HepG2 (cell line): Measurements from ENCODE around the gene ZNF440. TPM values are rescaled to one million over a fixed set of nuclear protein-coding genes. Genes with fewer than 3 reads are reported as not detected.

Experiments
- EP300 ChIP-seq, 3 experiments: sonication (generic) in 1 of 3; formaldehyde crosslinking in 1 of 3; IDR thresholded peaks; 2 replicates each; pipeline versions ENCODE4 v1.5.1 to v1.6.1; 2011 to 2020; ENCODE audit warnings: low read depth in 2 of 3, low read length in 2 of 3, borderline replicate concordance in 1 of 3, improper control_type of control experiment in 1 of 3, mild to moderate bottlenecking in 1 of 3, missing genetic modification reagents in 1 of 3, moderate library complexity in 1 of 3
- ERF ChIP-seq: IDR thresholded peaks from 2 replicates; pipeline ENCODE4 v1.6.1; 2018; ENCODE audit warnings: missing biosample characterization, missing genetic modification reagents
- HNRNPL ChIP-seq: fragments of 200-400 bp; formaldehyde crosslinking; IDR thresholded peaks from 2 replicates; pipeline ENCODE4 v1.6.1; 2017; ENCODE audit warnings: mild to moderate bottlenecking, low read depth, low read length
- HOXA3 ChIP-seq: sonication (generic); formaldehyde crosslinking; IDR thresholded peaks from 2 replicates; pipeline ENCODE4 v1.5.0; 2020; ENCODE audit warnings: missing genetic modification reagents
- KDM4B ChIP-seq: sonication (generic); formaldehyde crosslinking; IDR thresholded peaks from 2 replicates; pipeline ENCODE4 v1.4.0; 2020; ENCODE audit warnings: missing genetic modification reagents
- MXI1 ChIP-seq: IDR thresholded peaks from 3 replicates; pipeline ENCODE4 v1.6.1; 2012; ENCODE audit warnings: low read depth, low read length, inconsistent platforms, borderline replicate concordance
- RXRA ChIP-seq: sonication (generic); formaldehyde crosslinking; IDR thresholded peaks from 2 replicates; pipeline ENCODE4 v1.5.1; 2020; ENCODE audit warnings: missing genetic modification reagents
- SAP130 ChIP-seq: IDR thresholded peaks from 2 replicates; pipeline ENCODE4 v1.6.1; 2016; ENCODE audit warnings: low read depth
- SOX13 ChIP-seq, 3 experiments: fragments of 450-650 bp in 1 of 3; sonication (generic) in 1 of 3; formaldehyde crosslinking in 1 of 3; IDR thresholded peaks in 2 of 3; conservative IDR thresholded peaks in 1 of 3; 2 replicates each; pipeline versions ENCODE4 v1.5.0 to v1.6.1; 2016 to 2020; ENCODE audit warnings: antibody characterized with exemption in 1 of 3, mild to moderate bottlenecking in 1 of 3, missing compliant biosample characterization in 1 of 3, missing genetic modification reagents in 1 of 3, moderate library complexity in 1 of 3
- YY1 ChIP-seq: IDR thresholded peaks from 2 replicates; pipeline ENCODE4 v1.6.1; 2011; ENCODE audit warnings: low read length, low read depth, moderate library complexity, mild to moderate bottlenecking; ENCODE audit not compliant: insufficient read depth, insufficient replicate concordance
- ZNF749 ChIP-seq: sonication (generic); formaldehyde crosslinking; IDR thresholded peaks from 2 replicates; pipeline ENCODE4 v1.8.0; 2022; ENCODE audit warnings: mild to moderate bottlenecking, missing genetic modification reagents, moderate library complexity, borderline replicate concordance
- polyA plus RNA-seq, 8 experiments: library from polyadenylated mRNA; depleted of rRNA in 3 of 8; stranded (reverse) in 7 of 8; unstranded in 1 of 8; fragments of >200 nt; fragmentation: Illumina TruSeq in 4 of 8; extraction: Trizol in 4 of 8; gene quantifications; 2 replicates each; pipeline versions ENCODE4 v1.2.1 to v1.2.3, GENCODE V29; 2011 to 2016; ENCODE audit warnings: low read depth in 4 of 8, missing spikeins in 1 of 8, mixed read lengths in 1 of 8; ENCODE audit not compliant: insufficient read depth in 1 of 8
- total RNA-seq, 5 experiments: library from RNA; depleted of rRNA; stranded (reverse); fragments of >200 nt; fragmentation: Illumina TruSeq; extraction: Trizol; gene quantifications; 2 replicates each; pipeline ENCODE4 v1.2.3, GENCODE V29; 2016; ENCODE audit warnings: low read depth in 1 of 5
- TF ChIP-seq, protein P1 (sequence below), 2 experiments: sonication (generic) in 1 of 2; formaldehyde crosslinking in 1 of 2; IDR thresholded peaks; 2 replicates each; pipeline versions ENCODE4 v1.4.0 to v1.6.1; 2016 to 2020; ENCODE audit warnings: borderline replicate concordance in 1 of 2, low read depth in 1 of 2, mild to moderate bottlenecking in 1 of 2, missing genetic modification reagents in 1 of 2
- TF ChIP-seq, protein P2 (sequence below): sonication (generic); formaldehyde crosslinking; IDR thresholded peaks from 2 replicates; pipeline ENCODE4 v1.5.1; 2020; ENCODE audit warnings: mild to moderate bottlenecking, moderate library complexity, missing genetic modification reagents
- TF ChIP-seq, protein P3 (sequence below), 2 experiments: sonication (generic) in 1 of 2; formaldehyde crosslinking in 1 of 2; IDR thresholded peaks; 2 replicates each; pipeline versions ENCODE4 v1.4.0 to v1.6.1; 2018 to 2020; ENCODE audit warnings: missing genetic modification reagents in 2 of 2, borderline replicate concordance in 1 of 2, low read depth in 1 of 2, mild to moderate bottlenecking in 1 of 2, missing biosample characterization in 1 of 2
- TF ChIP-seq, protein P4 (sequence below): IDR thresholded peaks from 2 replicates; pipeline ENCODE4 v1.4.0; 2020; ENCODE audit warnings: mild to moderate bottlenecking, missing genetic modification reagents

ZNF440 gene
- total and polyA plus RNA-seq, 2 of the 13 experiments (the other 11 are each of a cell fraction or from before 2014, with no cell fraction given): 2.7 to 12.4 TPM

DNA sequence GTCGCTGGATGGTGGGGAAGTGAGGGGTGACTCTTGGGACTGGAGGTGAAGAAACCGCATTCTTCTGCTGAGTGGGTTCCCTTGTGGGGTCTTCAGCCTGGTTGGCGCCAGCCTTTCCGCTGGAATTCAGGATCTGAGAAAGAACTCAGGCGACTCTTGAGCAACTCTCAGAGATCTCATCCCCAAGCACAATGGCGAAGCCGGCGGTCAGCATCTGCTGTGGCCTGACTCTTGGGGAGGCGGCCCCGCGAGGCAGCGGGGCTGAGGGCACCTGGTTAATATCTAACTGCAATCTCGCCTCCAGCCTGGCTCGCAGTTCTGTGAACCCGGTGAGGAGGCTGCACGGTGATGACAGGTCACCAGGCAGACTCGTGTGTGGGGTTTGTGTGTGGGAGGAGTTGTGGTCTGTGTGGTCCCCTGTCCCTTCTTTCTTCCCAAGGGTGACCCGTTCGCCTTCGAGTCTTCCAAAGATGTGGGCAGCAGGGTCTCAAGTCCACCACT, 46.4 kb upstream of the ZNF440 start (continued):
- TF ChIP-seq, protein P1, sequence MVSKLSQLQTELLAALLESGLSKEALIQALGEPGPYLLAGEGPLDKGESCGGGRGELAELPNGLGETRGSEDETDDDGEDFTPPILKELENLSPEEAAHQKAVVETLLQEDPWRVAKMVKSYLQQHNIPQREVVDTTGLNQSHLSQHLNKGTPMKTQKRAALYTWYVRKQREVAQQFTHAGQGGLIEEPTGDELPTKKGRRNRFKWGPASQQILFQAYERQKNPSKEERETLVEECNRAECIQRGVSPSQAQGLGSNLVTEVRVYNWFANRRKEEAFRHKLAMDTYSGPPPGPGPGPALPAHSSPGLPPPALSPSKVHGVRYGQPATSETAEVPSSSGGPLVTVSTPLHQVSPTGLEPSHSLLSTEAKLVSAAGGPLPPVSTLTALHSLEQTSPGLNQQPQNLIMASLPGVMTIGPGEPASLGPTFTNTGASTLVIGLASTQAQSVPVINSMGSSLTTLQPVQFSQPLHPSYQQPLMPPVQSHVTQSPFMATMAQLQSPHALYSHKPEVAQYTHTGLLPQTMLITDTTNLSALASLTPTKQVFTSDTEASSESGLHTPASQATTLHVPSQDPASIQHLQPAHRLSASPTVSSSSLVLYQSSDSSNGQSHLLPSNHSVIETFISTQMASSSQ (IDR thresholded peaks at IDR 0.05; ENCODE audit: low read depth): peak; percentile 88
- TF ChIP-seq, protein P1 (CRISPR knock-in tag; IDR thresholded peaks at IDR 0.05; ENCODE audit: borderline replicate concordance): peak; percentile 91
- TF ChIP-seq MXI1 (peak; percentile 71; the same call in 1 of the 3 replicates), HOXA3 (peak; percentile 56; the same call in 1 of the 2 replicates), HNRNPL (0 out of 2 replicates have a peak, but pooled peaks have one; percentile 42), ZNF749 (CRISPR knock-in tag) (no peak), ERF (CRISPR knock-in tag) (peak; percentile 69; the same call in 1 of the 2 replicates), SOX13 (IDR thresholded peaks at IDR 0.05) (no peak), SOX13 (CRISPR knock-in tag; conservative IDR thresholded peaks at IDR 0.05 in 1 of 2, IDR thresholded peaks at IDR 0.05 in 1 of 2) (peak in 1 of 2 experiments; percentile 33; a peak in 1 of 4 replicates), YY1 (peak; percentile 73), EP300 (IDR thresholded peaks at IDR 0.05; ENCODE audit: low read depth in 2 of 2, low read length in 2 of 2) (no peak), EP300 (CRISPR knock-in tag; IDR thresholded peaks at IDR 0.05; ENCODE audit: borderline replicate concordance) (peak; percentile 17; the same call in 1 of the 2 replicates), KDM4B (CRISPR knock-in tag) (no peak), RXRA (CRISPR knock-in tag) (peak; percentile 37; the same call in 1 of the 2 replicates), SAP130 (peak; percentile 94)
- TF ChIP-seq, protein P2, sequence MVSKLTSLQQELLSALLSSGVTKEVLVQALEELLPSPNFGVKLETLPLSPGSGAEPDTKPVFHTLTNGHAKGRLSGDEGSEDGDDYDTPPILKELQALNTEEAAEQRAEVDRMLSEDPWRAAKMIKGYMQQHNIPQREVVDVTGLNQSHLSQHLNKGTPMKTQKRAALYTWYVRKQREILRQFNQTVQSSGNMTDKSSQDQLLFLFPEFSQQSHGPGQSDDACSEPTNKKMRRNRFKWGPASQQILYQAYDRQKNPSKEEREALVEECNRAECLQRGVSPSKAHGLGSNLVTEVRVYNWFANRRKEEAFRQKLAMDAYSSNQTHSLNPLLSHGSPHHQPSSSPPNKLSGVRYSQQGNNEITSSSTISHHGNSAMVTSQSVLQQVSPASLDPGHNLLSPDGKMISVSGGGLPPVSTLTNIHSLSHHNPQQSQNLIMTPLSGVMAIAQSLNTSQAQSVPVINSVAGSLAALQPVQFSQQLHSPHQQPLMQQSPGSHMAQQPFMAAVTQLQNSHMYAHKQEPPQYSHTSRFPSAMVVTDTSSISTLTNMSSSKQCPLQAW (CRISPR knock-in tag): peak; percentile 98
- TF ChIP-seq, protein P3, sequence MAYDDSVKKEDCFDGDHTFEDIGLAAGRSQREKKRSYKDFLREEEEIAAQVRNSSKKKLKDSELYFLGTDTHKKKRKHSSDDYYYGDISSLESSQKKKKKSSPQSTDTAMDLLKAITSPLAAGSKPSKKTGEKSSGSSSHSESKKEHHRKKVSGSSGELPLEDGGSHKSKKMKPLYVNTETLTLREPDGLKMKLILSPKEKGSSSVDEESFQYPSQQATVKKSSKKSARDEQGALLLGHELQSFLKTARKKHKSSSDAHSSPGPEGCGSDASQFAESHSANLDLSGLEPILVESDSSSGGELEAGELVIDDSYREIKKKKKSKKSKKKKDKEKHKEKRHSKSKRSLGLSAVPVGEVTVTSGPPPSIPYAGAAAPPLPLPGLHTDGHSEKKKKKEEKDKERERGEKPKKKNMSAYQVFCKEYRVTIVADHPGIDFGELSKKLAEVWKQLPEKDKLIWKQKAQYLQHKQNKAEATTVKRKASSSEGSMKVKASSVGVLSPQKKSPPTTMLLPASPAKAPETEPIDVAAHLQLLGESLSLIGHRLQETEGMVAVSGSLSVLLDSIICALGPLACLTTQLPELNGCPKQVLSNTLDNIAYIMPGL (CRISPR knock-in tag; IDR thresholded peaks at IDR 0.05; ENCODE audit: borderline replicate concordance in 1 of 2, low read depth in 1 of 2): peak in 1 of 2 experiments; percentile 13; a peak in 1 of 4 replicates
- TF ChIP-seq, protein P4, sequence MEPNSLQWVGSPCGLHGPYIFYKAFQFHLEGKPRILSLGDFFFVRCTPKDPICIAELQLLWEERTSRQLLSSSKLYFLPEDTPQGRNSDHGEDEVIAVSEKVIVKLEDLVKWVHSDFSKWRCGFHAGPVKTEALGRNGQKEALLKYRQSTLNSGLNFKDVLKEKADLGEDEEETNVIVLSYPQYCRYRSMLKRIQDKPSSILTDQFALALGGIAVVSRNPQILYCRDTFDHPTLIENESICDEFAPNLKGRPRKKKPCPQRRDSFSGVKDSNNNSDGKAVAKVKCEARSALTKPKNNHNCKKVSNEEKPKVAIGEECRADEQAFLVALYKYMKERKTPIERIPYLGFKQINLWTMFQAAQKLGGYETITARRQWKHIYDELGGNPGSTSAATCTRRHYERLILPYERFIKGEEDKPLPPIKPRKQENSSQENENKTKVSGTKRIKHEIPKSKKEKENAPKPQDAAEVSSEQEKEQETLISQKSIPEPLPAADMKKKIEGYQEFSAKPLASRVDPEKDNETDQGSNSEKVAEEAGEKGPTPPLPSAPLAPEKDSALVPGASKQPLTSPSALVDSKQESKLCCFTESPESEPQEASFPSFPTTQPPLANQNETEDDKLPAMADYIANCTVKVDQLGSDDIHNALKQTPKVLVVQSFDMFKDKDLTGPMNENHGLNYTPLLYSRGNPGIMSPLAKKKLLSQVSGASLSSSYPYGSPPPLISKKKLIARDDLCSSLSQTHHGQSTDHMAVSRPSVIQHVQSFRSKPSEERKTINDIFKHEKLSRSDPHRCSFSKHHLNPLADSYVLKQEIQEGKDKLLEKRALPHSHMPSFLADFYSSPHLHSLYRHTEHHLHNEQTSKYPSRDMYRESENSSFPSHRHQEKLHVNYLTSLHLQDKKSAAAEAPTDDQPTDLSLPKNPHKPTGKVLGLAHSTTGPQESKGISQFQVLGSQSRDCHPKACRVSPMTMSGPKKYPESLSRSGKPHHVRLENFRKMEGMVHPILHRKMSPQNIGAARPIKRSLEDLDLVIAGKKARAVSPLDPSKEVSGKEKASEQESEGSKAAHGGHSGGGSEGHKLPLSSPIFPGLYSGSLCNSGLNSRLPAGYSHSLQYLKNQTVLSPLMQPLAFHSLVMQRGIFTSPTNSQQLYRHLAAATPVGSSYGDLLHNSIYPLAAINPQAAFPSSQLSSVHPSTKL (CRISPR knock-in tag): peak; percentile 34; the same call in 1 of the 2 replicates
